ENCODE results near the gene UMPS. TPM values are rescaled to one million over a fixed set of nuclear protein-coding genes. Genes with fewer than 3 reads are reported as not detected.
A peak's percentile ranks its signal among the peaks of the same experiment; 100 is the strongest.

UMPS gene
- total and polyA plus RNA-seq, 12 donors, result 3.1 to 14.4 (median 7.2) TPM

DNA sequence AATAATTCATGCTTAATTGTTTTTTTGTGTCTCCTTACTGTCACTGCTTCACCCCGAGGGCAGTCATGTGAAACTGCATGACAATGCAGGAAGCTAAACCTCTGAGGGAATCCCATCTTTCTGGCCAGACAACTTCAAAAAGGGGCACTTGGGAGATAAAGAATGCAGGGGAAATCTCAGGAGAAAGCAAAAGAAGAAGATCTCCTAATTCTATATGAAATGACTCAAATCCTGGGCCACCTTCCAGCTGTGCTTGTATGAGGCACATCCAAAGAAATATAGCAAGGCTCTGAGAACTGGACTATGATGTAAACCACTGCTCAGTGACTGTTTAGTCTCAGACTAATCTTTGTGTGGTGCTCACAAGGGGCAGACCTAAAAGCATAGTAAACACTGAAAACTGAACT lies 22.6 kb upstream of the UMPS start:
- Histone ChIP-seq H3K27me3 (peaks cover 0 to 20% (median 0%) of the 10 kb centered on the region in 7 donors), H3K27ac (no peak overlapping the region), H3K4me3 (no peak overlapping the region), H3K36me3 (peaks cover 0 to under 1% (median 0%) of the 10 kb centered on the region in 9 donors), H3K9me3 (no peaks in the 10 kb centered on the region), H3K4me1 (no peaks in the 10 kb centered on the region)
- intact Hi-C loops (cut with DNase I), result no loop called here
- whole genome bisulfite sequencing, 2 donors, result 63 to 66% methylated on average over 1 of the region's 1 CpG
- DNase-seq, result no peak
- TF ChIP-seq, protein P1, sequence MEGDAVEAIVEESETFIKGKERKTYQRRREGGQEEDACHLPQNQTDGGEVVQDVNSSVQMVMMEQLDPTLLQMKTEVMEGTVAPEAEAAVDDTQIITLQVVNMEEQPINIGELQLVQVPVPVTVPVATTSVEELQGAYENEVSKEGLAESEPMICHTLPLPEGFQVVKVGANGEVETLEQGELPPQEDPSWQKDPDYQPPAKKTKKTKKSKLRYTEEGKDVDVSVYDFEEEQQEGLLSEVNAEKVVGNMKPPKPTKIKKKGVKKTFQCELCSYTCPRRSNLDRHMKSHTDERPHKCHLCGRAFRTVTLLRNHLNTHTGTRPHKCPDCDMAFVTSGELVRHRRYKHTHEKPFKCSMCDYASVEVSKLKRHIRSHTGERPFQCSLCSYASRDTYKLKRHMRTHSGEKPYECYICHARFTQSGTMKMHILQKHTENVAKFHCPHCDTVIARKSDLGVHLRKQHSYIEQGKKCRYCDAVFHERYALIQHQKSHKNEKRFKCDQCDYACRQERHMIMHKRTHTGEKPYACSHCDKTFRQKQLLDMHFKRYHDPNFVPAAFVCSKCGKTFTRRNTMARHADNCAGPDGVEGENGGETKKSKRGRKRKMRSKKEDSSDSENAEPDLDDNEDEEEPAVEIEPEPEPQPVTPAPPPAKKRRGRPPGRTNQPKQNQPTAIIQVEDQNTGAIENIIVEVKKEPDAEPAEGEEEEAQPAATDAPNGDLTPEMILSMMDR (IDR thresholded peaks at IDR 0.05), result no peak
- no peak for ATAC-seq

DNA sequence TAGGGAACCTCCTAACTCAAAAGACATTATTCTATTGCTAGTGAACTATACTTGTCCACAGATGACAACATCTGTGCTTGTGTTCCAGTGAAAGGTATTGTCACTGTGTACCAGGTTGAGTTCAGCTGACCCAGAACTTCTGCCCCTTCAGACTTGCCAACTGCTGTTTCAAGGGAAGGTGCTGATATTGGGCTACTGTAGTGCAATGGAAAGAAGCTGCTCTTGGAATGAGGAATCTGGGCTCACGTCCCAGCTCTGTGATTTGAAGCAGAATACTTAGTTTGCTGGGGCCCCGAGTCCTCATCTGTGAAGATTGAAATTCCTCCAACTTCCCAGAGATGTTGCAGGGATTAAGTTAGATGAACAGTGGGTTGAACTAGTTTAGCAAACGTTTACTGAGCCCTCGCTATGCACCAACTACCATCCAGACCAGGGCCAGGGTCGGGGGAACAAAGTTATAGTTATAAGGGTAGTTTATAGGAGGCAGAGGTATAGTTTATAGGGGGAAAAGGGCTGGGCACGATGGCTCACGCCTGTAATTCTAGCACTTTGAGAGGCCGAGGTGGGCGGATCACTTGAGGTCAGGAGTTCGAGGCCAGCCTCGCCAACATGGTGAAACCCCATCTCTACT lies 15.9 kb upstream of the UMPS start:
- Histone ChIP-seq H3K4me1 (peaks cover 0 to 13% (median 0%) of the 10 kb centered on the region in 9 donors), H3K27ac (peak overlapping the region in 4 of 10 donors; percentile 2 to 37 (median 25)), H3K27me3 (peaks cover 0 to 9% (median 0%) of the 10 kb centered on the region in 7 donors), H3K9me3 (no peaks in the 10 kb centered on the region), H3K36me3 (peaks cover 0 to 32% (median 5%) of the 10 kb centered on the region in 9 donors), H3K4me3 (no peak overlapping the region)
- TF ChIP-seq, protein P1 (IDR thresholded peaks at IDR 0.05), result no peak
- WGBS, 2 donors, result 71 to 73% methylated on average over 11 of the region's 11 CpGs
- DNase-seq (peak in 1 of 2 donors; percentile 11), ATAC-seq (peak in 7 of 8 donors; percentile 11 to 92 (median 84))
- intact Hi-C loops (cut with DNase I), result no loop called here

DNA sequence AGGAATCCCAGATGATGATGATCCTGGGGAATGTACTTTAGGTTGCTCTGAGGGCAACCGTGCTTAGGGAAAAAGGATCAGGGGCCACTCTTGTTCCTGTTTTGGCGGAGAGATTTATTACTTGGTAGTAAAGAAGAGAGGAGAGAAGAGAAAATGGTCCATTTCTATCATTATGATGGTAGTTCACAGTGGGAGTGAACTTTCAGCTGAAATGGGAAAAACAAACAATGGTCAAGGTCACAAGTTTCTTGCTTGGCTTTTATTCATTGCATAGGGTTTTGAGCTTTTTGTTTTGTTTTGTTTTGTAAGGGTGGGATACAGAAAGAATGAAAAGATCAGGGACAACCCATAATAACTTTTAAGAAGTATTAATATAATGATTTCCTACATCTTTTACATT lies 7.7 kb upstream of the UMPS start:
- ATAC-seq, result no peak
- Histone ChIP-seq H3K4me3 (no peak overlapping the region), H3K27ac (no peak overlapping the region), H3K4me1 (no peaks in the 10 kb centered on the region), H3K27me3 (peaks cover 0 to 41% (median 0%) of the 10 kb centered on the region in 7 donors), H3K9me3 (no peaks in the 10 kb centered on the region), H3K36me3 (peaks cover 0 to 24% (median 6%) of the 10 kb centered on the region in 9 donors)
- DNase-seq, result no peak
- intact Hi-C loops (cut with DNase I), result no loop called here
- 79 to 80% methylated on average over 2 of the region's 2 CpGs for WGBS, 2 donors
- TF ChIP-seq, protein P1 (IDR thresholded peaks at IDR 0.05), result no peak

DNA sequence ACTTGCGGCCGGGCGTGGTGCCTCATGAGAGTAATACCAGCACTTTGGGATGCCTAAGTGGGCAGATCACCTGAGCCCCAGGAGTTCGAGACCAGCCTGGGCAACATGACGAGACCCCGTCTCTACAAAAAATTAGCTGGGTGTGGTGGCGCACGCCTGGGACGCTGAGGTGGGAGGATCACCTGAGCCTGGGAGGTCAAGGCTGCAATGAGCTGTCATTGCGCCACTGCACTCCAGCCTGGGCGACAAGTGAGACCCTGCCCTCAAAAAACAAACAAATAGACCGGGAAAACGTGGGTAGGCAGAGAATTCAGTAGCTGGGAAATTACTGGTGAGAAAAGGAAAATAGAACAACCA lies 667 bp downstream of the UMPS start:
- peaks cover 0 to 41% (median 19%) of the 10 kb centered on the region in 9 donors for H3K4me1 ChIP-seq
- intact Hi-C loops (cut with DNase I), result no loop called here
- TF ChIP-seq, protein P1 (IDR thresholded peaks at IDR 0.05), result no peak
- H3K27me3 ChIP-seq, result peaks cover 0 to 34% (median 0%) of the 10 kb centered on the region in 7 donors
- ATAC-seq, result peak in 3 of 8 donors; percentile 12 to 36 (median 13)
- H3K9me3 ChIP-seq, result no peaks in the 10 kb centered on the region
- H3K27ac ChIP-seq, result peak overlapping the region in 8 of 10 donors; percentile 64 to 86 (median 77)
- peaks cover 0 to 22% (median 10%) of the 10 kb centered on the region in 9 donors for H3K36me3 ChIP-seq
- 16 to 18% methylated on average over 13 of the region's 13 CpGs for WGBS, 2 donors
- no peak for DNase-seq
- peak overlapping the region; percentile 75 to 95 (median 86) for H3K4me3 ChIP-seq

Data from heart right ventricle (tissue), 16 donors.